ENCODE results near the gene UACA.
"Not testable (repeated sequence)": the region's sequence is repeated elsewhere in the genome, so short reads cannot be mapped to it uniquely, and the experiment has no call there.

Gene UACA, protein sequence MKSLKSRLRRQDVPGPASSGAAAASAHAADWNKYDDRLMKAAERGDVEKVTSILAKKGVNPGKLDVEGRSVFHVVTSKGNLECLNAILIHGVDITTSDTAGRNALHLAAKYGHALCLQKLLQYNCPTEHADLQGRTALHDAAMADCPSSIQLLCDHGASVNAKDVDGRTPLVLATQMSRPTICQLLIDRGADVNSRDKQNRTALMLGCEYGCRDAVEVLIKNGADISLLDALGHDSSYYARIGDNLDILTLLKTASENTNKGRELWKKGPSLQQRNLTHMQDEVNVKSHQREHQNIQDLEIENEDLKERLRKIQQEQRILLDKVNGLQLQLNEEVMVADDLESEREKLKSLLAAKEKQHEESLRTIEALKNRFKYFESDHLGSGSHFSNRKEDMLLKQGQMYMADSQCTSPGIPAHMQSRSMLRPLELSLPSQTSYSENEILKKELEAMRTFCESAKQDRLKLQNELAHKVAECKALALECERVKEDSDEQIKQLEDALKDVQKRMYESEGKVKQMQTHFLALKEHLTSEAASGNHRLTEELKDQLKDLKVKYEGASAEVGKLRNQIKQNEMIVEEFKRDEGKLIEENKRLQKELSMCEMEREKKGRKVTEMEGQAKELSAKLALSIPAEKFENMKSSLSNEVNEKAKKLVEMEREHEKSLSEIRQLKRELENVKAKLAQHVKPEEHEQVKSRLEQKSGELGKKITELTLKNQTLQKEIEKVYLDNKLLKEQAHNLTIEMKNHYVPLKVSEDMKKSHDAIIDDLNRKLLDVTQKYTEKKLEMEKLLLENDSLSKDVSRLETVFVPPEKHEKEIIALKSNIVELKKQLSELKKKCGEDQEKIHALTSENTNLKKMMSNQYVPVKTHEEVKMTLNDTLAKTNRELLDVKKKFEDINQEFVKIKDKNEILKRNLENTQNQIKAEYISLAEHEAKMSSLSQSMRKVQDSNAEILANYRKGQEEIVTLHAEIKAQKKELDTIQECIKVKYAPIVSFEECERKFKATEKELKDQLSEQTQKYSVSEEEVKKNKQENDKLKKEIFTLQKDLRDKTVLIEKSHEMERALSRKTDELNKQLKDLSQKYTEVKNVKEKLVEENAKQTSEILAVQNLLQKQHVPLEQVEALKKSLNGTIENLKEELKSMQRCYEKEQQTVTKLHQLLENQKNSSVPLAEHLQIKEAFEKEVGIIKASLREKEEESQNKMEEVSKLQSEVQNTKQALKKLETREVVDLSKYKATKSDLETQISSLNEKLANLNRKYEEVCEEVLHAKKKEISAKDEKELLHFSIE (N-terminal part only)

DNA sequence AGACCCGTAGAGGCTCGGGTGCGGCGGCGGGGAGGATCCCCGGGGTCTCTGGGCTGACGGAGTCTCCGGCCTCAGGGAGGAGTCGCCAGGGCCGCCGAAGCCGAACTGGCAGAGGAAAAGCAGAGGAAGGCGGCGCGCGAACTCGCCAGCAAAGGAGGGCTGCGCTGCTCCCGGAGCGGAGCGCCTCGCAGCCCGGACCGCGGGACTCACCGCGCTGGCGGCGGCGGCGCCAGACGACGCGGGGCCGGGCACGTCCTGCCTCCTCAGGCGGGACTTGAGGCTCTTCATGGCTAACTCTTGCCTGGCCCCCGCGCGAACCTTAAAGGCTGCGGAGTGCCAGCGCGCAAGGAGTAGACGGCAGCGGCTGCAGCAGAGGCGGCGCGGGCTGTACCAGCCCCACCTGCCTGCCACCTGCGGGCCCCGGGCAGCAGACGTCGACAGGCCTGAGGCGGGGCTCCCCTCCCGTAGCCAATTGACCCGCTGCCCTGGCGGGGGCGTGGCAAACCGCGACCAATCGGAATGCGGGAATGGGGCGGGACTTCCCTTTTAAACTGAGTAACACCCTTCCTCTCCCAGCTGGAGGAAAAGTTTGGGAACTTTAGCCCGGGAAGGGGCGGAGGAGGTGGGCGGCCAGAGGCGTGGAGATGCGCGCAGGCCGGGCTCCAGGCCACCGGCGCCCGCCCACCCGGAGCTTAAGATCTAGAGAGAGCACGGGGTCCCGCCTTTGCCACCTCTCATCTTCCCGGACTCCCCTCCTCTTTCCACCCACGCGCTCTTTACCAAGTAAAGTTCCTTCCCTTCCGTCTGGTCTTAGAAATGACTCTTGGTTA is at the start of gene UACA:
Gene UACA, minus strand, starts transcription at position 439 of the 830 bp plus-strand sequence. Its CDS starts 151 bp downstream, at position 288.
- DNase-seq, result peak; percentile 91 to 96 (median 92)

DNA sequence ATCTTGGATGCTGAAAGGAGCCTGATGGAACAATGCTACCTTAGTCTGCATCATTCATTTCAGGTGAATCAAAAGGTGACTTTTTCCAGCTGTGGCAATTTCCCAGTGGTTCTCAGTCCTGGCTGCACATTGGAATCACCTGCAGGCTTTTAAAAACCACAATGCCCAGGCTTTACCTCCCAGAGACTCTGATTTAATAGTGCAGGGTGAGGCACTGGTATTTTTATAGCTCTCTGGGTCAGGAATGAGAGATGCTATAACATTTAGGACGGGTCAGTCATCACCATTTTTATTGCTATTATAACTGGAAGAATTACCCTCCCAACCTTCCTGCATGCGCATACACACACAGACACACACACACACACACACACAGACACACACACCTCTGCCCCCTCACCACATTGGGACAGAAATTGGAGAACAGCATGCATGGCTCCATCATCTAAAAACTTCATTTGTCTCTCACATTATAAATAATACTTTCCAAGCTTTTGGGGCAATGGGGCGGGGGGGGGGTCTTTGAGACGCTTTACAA is 49.5 kb upstream of the UACA start:
- no peak for DNase-seq

DNA sequence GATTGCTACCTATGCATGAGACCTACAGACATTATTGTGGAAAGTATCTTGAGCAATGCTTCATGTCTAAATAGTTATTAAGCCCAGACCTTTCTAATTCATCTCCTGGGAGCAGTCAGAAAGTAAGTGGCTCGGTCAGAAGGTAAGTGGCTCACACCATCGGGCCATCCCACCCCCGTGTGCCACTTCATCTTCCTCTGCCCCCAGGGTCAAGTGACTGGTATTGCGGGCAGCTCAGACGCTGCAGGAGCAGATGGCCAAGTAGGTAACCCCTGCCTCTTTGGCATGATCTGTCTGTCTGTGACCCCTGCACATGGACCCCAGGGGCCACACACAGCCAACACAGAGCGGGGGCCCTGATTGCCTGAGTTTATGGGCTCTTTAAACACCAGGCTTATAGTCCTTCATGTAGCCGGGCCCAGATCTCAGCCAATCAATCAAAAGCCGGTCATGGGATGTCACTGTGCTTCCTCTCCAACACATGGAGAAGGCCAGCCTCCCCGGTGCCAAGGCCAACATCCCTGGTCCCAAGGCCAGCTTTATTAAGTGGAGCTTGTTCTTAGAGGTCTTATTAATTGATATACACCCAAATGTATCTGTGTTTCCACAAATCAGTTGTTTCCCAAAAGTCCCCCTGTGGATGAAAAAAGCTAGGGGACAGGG is 47.7 kb upstream of the UACA start:
- DNase-seq, result no peak

DNA sequence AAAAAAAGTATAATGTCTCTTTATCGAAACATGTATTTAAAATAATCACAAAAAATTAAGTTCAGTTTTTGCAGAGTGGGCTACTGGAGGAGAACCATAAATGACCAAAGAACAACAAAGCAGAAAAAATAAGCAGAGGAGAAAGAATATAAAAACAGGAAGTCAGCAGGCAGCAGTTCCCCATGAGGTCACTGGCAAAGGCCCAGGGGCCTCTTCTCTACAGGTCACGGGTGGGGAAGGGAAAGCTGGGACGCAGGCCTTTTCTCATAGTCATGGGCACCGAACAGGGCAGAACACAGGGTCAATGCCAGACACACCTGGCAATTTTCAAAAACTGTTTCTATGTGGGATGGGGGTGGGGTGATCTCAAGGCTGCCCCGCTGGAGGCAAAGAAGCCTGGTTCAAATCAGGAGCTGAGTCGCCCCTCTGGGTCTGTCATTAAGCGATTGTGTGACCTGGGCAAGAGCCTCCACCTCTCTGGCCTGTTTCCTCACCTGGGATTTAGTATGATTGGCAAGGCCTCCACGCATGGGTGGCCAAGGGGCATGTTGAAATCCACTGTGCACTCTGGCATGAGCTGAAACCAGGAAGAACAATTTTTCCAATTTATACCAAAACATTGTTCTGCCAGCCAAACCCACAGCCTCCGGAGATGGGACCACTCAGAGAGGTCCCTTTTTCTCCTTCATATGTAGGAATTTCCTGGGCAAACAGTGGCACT is 43.8 kb upstream of the UACA start:
- peak; percentile 78 to 85 (median 80) for DNase-seq

DNA sequence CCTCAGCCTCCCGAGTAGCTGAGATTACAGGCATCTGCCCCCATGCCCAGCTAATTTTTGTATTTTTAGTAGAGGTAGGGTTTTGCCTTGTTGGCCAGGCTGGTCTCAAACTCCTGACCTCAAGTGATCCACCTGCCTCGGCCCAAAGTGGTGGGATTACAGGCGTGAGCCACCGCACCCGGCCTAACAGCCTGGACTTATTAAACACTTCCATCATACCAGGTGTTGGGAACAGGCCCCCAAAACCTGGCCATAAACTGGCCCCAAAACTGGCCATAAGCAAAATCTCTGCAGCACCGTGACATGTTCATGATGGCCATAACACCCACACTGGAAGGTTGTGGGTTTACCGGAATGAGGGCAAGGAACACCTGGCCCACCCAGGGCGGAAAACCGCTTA is 41.0 kb upstream of the UACA start:
- DNase-seq, result not testable (repeated sequence)

DNA sequence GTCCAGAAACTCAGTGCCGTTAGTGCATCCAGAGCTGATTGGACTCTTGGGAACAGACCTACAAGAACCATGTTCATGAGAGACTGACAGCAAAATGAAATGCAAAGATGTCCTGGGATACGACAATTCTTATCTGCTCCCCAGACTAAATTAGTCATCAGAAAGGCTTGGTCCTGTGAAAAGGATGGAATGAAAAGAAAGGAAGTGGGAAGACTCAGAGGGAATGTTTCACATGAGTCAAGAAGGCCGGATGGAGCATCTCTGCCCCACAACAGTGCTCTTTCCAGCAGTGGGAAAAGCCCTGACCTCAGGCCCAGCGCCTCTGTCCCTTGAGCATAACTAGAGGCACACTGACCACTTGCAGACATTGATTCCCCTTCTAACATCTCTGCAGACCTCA is 39.3 kb upstream of the UACA start:
- no peak for DNase-seq

DNA sequence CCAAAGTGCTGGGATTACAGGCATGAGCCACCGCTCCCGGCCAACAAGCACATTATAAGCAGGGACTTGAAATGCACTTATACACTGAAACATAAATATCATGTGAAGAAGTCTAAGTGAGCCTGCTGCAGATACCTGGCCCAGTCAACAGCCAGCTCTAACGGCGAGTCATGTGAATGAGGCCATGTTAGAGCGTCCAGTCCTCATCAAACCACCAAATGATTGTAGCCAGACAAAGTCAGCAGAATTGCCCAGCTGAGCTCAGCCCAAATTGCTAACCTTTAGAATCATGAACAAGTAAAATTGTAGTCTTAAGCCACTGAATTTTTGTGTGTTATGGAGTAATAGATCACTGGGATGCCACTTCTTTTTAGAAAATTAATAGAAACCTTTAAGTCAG is 37.8 kb upstream of the UACA start:
- no peak for DNase-seq

DNA sequence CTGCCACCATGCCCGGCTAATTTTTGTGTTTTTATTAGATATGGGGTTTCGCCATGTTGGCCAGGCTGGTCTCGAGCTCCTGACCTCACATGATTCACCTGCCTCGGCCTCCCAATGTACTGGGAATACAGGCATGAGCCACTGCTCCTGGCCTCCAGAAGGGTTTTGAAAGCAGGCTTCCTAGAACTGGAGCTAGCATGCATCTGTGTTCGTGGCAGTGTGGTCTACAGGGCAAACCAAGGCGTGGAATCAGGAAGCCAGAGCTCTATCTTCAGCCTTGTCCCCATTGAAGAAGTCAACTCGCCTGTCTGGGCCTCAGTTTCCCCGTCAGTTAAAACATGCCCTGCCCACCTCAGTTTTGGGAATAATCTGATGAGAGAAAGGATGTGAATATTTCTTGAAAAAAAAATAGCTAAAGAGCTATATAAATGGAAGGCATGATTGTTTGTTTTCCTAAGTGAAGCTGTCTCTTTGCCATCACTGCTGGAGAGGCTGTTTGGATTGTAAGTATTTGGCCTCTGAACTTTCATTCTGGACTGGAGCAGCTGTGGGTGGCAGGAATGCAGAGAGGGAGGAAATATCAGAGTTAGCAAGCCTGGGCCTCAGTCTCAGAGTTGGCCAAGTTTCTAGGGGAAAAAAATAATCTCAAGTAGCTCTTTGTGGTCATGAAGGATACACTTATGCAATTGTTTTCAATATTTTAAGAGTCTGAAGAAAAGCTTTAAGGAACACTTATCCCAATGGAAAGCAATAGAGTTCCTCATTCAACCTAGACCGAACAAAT is 36.5 kb upstream of the UACA start:
- DNase-seq, result no peak

DNA sequence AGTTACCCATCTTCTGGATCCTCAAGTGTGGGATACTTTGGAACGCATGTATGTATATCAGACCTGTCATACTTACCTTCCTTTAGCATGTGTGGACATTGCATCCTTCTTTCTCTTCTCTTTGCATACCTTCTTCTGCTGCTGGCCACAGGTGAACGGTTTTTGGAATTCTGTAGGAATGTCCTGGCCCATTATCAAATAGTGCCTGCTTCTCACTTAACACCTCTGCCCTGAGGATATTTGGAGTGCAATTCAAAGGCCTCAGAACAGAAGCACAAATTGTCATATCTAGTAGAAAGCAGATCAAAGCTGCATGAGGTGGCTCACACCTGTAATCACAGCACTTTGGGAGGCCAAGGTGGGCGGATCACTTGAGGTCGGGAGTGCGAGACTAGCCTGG is 34.1 kb upstream of the UACA start:
- DNase-seq, result no peak

DNA sequence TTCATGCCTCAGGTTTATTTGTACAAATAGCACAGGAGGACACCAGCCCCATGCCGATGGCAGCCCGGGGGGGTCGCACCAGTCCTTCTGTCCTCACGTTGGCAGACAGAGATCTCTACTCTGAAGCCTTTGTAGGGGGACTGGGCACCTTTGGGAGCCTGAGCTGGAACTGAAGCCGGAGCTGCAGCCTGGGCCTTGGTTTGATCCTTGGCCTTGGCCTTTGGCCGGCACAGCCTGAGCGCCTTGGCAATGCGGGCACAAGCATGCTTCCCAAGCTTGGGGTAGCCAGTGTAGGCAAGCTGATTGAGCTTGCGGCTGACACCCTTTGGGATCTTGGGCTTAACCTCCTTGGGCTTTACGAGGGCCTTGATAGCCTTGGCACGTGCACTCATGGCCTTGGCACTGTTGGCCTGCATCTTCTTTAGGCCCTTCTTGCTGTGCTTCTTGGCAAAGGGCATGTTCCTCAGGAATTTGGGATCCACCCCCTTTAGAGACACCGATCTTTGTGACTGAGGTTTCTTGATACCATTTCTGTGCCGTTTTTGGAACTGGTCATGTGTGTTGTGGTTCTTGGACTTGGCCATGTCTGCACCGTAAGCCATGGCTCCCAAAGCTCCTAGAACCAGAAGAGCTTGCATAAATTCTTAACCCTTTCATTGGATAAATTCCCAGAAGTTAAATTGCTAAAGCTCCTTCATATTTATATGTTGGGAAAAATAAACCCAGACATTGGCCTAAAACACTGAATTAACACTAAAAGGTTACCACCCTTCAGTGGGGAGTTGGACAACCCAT is 33.4 kb upstream of the UACA start:
- DNase-seq, result no peak

DNA sequence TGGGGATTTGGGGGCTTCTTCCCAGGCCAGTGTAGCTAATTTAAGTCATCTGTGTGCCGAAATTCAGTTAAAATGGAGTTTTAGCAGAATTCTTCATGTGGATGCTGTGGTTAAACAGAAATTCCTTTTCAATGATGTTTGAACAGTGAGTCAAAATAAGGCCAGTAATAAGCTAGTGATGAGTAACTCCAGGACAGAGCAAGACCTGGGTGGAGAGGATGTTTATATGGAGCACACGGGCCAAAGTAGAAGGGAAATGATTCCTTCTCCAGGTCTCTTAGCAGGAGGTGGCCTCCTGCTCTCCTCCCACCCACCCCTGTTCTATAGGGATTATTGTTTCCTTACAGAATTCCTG is 31.9 kb upstream of the UACA start:
- DNase-seq, result no peak

DNA sequence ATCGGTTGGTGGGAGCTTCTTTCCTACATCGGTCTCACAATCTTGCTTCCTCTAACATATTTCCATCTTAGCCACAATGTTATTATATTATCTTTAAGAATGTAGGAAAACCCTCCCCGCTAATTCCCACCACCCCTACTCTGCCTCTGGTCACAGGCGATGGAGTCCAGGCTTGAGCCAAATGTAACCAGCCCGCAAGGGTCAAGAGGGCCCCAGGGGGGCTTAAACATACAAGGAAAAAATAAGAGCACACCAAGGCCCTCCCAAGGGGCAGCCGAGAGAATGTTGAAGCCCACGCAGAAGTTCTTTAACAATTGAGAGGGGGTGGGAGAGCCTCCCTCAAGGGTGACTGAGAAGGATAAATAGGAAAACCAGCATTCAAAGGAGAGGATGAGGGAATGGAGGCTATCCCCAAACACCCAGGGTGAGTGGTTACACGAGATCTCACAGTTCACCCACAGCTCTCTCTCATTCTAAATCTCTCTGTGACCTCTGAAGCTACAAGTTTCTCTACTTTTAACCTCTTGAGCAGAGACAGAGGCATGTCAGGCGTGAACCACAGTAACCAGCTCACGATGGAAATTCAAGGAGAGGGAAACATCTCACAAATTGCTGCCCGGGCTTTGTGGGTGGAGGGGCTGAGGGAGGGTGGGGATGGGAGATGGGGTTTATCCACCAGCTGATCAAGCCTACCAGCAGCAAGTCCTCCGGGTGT is 31.4 kb upstream of the UACA start:
- no peak for DNase-seq

DNA sequence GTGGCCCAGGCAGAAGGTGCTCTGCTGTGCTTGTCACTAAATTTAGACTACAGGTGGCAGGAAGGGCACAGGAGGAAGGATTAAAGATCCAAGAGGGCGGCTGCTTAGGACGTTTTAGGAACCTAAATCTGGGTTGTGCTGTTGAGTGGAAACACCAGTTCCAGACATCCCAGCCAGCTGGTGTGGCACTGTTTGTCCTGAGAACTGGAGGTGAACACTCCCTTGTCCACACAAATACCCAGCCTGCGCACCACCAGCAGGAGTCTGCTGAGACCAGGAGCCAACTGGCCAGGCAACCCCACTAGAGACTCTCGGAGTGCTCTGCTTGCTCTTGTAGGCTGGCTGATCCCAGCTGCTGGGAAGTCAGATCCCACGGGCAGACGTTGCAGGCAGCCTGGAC is 30.3 kb upstream of the UACA start:
- DNase-seq, result no peak

DNA sequence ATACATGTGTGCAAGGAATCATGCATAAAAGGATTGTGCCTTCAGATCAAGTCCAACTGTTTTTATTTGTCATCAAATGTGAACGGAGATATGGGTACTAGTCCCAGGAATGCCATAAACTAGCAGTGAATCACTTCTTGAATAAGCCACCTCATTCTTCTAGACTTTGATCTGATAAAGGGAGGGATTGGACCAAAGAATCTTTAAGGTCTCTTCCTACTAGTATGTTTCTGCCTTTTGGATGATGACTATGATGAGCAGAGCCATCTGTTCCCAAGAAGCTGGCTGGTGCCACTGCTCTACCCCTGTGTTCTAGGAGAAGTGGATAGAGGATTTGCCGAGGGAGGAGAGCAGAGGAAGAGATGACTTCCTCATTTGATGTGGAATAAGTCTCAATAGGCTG is 28.8 kb upstream of the UACA start:
- peak in 1 of 3 donors; percentile 10 for DNase-seq

DNA sequence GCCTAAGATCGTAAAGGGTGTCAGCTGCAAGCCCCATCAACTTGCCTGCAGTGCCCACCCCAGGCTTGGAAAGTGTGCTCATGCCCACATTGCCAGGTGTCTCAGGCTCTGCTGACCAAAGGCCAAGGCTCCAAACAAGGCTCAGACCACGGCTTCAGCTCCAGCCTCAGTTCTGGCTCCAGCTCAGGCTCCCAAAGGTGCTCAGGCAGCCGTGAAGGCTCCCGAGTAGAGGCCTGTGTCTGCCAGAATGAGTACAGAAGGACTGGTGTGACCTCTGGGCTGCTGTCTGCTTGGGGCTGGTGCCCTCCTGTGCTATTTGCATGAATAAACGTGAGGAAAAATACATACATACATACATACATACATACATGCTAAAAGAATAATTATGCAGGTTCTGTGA is 27.9 kb upstream of the UACA start:
- DNase-seq, result no peak

DNA sequence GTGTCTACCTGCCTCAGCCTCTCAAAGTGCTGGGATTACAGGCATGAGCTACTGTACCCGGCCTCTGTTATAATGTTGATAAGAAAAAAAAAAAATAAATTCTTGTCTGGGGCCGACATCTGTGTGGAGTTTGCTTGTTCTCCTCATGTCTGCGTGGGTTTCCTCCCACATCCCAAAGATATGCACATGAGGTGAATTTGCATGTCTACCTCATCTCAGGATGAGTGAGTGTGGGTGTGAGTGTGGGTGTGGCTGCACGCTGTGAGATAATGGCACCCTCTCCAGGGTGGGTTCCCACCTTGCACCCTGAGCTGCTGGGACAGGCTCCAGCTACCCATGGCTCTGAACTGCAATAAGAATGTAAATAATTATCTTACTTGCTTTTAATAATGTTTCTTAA is 25.9 kb upstream of the UACA start:
- DNase-seq, result no peak

DNA sequence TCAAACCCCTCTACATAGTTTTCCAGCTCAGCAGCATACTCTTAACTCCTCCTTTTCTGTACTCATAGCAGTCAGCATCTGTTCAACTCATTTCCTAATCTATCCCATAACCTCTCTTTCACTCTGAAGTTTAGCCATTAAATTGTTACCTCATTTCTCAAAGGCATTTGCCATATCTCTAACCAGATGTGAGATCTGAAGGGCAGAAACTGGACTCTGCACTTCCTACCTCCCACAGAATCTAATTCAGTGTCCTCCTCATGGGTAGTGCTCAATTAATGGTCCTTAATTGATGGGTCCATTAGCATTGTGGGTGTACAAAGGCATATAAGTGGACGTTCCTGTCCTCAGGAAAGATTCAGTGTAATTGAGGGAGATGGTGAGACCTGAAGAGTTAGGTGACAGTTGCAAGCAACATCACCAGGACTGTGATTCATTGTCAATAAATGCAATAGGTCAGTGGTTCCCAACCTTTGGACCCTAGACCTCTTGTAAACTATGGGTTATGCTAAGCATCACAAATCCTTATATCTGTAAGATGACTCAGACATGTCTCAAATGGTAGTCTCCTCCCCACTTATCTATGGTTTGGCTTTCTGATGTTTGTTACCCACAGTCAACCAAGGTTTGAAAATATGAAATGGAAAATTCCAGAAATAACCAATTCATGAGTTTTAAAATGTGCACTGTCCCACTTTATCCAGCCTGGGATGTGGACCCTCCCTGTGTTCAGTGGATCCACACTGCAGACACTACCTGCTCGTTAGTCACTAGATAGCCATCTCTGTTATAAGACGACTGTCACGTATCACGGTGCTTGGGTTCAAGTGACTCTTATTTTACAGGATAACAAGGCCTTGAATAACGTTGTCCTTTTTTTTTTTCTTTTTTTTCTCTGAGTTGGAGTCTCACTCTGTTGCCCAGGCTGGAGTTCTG is 25.0 kb upstream of the UACA start:
- DNase-seq, result no peak
